Measurements from ENCODE around the gene TMEM164.

TMEM164 gene

GRCh38 chrX:110173192-110174175, 170.6 kb downstream of the TMEM164 start:
- DNase-seq: no peak

DNA sequence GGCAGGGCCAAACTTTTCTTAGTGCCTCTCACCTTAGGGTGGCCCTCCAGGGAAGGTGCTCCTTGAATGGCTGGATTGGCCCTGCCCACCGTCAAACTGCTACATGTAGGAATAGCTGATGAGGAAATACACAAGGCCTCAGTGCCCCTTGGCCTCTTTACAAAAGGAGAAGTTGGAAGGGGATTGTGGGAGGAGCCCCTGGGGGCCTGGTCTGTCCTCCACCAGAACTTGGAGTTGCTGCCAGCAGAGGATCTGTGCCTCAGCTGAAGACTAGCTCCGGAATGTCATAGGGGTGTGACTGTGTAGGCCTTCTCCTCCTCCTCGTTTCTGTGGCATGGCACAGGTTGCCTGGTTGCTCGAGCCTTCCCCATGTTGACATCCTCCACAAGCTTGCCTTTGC, 172.2 kb downstream of the TMEM164 start:
- DNase-seq: no peak

DNA sequence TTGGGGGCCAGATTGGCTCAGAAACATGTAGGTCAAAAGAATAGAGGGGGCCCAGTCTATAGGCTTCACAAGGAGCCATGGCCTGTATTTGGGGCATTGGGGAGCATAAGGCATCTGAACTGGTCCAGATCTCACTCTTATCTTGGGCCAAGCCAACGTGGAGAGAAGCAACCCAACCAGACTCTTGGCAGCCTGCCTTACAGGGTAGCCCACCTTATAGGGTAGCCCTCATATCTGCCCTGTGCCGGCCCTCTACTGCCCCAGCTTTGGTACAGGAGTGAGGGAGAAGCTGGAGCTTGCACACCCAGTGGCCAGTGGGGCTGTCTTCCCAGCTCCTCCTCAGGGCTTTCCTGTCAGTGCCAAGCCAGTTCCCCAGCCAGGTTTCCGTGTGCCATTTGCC, 172.8 kb downstream of the TMEM164 start:
- no peak for DNase-seq

GRCh38 chrX:110178179-110178865, 175.4 kb downstream of the TMEM164 start:
- no peak for DNase-seq

- no peak for DNase-seq
Observed at GRCh38 chrX:110180176-110180927, 177.4 kb downstream of the TMEM164 start.

- DNase-seq: no peak
Observed at GRCh38 chrX:110180928-110181310, 178.0 kb downstream of the TMEM164 start.

GRCh38 chrX:110181459-110182137, 178.7 kb downstream of the TMEM164 start:
- DNase-seq: no peak

- DNase-seq: no peak
Observed at GRCh38 chrX:110182362-110182761, 179.4 kb downstream of the TMEM164 start.

DNA sequence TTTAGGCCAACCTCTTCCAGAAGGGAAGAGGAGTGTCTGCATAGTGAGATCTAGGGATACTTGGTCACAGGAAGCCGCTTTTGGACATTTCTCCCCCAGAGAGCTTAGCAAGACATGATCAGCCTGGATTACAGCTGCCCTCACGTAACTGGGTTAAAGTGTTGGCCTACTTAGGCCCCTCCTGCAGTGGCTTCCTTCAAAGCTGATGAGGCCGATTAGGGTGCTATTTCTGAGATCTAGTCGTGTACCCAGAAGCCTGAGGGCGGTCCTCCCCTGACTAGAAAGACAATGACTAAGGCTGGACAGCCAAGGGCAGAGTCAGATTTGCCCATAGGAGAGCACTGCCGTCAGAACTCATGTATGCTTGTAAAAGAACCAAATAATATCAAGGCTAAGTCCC, 180.0 kb downstream of the TMEM164 start:
- DNase-seq: no peak

- DNase-seq: no peak
Observed at GRCh38 chrX:110183314-110183713, 180.4 kb downstream of the TMEM164 start.

DNA sequence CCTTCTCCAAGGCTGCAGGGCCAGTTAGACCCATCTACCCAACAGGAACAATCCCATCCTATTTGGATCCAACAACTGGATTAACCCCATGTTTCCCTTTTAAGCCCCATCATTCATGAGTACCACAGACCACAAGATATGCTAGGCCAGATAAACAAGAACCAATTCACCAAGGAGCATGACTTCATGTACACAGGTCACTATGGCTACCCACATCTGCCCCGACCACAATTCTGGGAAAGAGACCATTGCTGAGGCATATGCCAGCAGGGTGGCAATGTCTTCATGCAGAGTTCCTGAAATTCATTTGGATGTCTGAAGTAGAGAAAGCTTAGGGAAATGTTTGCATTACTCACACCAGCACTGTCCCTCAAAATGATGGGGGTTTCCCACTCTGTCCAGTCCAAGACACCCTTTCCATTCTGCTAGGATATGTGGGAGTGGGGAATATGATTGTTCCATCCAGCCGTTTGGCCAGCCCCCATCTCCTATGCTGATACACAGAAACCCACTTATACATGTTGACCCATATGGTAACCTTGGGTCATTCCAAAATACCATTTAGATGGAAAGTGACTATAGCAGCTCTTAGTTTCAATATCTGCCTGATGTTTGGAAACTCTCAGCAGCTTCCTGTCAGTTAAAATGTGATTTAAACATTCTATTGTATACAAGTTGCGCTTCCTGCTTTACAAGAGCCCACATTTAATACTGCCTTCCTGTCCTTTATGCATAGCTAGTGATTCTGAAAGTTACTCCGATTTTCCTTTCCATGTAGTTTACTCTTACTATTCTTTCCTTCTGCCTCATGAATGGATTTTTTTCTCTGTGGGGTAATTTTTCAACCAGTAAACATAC, 186.0 kb downstream of the TMEM164 start:
- no peak for DNase-seq

DNA sequence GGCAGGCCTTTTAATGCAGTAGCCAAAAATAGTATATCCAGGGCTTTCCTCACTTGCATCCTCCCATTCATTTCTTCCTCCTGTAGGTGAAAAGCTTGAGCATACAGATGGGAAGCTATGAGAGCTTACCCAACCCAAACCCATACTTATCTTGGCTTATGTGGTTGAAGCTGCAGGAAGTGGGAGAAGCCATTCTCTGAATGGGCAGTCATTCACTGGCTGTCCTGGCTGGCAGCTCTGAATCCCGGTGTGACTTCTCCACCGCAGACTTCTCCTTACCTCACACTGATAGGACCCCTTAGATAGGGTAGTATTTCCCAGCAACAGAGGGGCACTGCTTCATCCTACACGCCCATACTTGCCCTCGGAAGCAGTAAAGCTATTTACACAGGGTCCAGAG, 189.6 kb downstream of the TMEM164 start:
- no peak for DNase-seq

DNA sequence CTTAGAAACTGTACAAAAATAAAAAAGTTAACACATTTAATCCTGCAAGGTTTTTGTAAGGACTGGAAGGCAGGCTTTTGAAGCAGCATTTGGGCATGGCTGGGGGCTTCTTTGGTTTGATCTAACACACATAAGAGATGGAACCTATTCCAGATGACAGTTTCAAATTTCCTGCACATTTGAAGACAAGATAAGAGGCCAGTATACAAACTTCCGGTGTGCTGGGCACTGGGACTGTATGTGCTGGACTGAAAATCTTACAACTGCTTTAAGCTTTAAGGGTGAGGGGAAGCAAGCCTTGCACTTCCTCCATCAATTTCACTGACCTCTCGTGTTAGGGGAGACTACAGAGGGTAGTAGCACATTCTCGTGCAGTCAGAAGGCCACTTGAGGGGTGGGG, 192.1 kb downstream of the TMEM164 start:
- DNase-seq: no peak

DNA sequence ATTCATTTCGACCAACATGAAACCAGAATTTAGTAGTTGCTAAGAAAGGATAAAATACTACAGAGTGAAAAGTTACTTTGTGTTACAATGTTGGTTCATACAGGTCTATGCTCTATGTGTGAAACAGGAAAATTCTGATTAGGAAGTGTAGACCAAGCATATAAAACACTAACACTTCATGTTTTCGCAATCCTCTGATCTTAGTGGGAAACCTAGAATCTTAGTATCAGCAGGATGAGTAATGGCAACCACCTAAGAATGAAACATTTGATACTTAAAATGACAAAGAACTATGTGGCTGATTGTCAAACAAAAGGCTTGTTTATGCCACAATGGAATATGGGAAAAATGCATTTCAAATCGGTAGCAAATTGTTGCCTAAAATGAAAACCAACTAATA, 198.9 kb downstream of the TMEM164 start:
- no peak for DNase-seq

DNA sequence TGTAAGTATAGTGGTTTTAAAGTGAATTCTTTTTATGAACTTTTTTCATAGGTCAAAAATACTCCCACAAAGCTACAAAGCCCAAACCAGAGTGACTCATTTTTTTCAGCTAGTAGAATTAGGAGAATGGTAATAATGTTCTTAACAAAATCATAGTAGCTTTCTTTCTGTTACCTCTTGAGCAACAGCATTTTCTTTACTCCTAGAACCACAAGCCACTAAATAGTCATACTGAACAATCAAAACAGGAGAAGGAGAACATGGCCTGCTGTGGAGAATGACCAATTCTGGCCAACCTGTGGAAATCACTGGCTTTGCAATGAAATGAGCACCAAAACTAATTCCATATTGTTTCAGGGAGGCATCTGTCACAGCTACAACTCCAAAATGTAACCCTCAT, 202.1 kb downstream of the TMEM164 start:
- DNase-seq: no peak

GRCh38 chrX:110208092-110208491, 205.2 kb downstream of the TMEM164 start:
- DNase-seq: no peak

- DNase-seq: no peak
Observed at GRCh38 chrX:110210417-110211139, 207.7 kb downstream of the TMEM164 start.

- DNase-seq: no peak
Observed at GRCh38 chrX:110211340-110211739, 208.4 kb downstream of the TMEM164 start.

- no peak for DNase-seq
Observed at GRCh38 chrX:110212299-110212698, 209.4 kb downstream of the TMEM164 start.

DNA sequence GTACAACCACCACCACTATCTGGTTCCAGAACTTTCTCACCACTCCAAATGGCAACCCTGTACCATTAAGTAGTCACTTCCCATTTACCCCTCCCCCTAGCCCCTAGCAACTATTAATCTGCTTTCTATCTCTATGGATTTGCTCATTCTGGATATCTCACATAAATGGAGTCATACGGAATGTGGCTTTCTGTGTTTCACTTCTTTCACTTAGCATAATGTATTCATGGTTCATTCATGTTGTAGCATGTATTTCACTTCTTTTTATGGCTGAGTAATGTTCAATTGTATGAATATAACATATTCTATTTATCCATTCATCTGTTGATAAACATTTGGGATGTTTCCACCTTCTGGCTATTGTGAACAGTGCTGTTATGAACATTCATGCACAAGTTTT, 210.3 kb downstream of the TMEM164 start:
- no peak for DNase-seq

- no peak for DNase-seq
Observed at GRCh38 chrX:110214684-110215083, 211.8 kb downstream of the TMEM164 start.

Measured in effector CD8-positive, alpha-beta T cell (primary cell).